T-helper 1 cell treated with Interleukin-12 subunit alpha and Interleukin-12 subunit beta and Interleukin-4 antibody, amounts not matched to agents 30 μg/mL and 1 μg/mL, for 36 hours (primary cell): Measurements from ENCODE around the gene CEMP1.
A peak's percentile ranks its signal among the peaks of the same experiment; 100 is the strongest.

Experiments
- H3K27ac Mint-ChIP-seq: one replicate; pipeline ENCODE4 v1.8.0; 2021; ENCODE audit warnings: mild to moderate bottlenecking, mixed read lengths
- H3K27me3 Mint-ChIP-seq: one replicate; pipeline ENCODE4 v1.8.0; 2021; ENCODE audit warnings: low read depth, mixed read lengths
- H3K36me3 Mint-ChIP-seq: one replicate; pipeline ENCODE4 v1.8.0; 2021; ENCODE audit warnings: low read depth, mixed read lengths
- H3K4me1 Mint-ChIP-seq: one replicate; pipeline ENCODE4 v1.8.0; 2021; ENCODE audit warnings: low read depth, mixed read lengths
- H3K4me3 Mint-ChIP-seq: one replicate; pipeline ENCODE4 v1.8.0; 2021; ENCODE audit warnings: mild to moderate bottlenecking, moderate library complexity, mixed read lengths
- H3K9me3 Mint-ChIP-seq: one replicate; pipeline ENCODE4 v1.8.0; 2021; ENCODE audit warnings: mixed read lengths

The CEMP1 gene

DNA sequence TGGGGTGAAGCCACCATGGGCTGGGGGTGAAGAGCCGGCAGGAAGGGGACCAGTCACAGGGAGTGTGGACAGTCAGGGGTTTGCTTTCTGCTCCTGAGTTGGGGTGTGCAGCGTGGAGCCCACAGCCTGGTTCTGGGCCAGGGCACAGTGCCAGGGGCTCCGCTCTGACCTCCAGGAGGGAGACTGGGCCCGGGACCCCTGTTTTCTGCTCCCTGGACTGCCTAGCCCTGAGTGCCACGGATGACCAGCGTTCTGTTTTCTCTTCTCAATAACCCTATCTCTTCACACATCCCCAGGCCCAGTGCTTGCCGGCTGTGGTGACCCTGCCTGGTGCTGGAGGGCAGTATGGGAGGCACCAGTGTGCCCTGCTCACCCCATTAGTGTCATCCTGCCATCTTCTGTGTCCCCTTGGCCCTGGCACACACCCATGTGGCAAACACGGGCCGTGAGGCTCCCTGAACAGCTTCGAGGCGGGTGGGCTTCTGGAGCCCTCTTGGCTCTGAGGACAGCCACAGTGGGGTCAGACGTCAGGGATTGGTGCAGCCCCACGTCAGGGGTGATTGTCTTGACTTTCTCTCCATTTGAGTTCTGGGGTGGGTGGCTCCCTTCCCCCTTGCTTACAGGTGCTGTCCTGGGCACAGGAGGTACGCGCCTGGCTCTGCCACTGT is 1.1 kb downstream of the CEMP1 start:
- peaks cover 7% of the 10 kb centered on the region for H3K36me3 Mint-ChIP-seq
- peaks cover 16% of the 10 kb centered on the region for H3K4me1 Mint-ChIP-seq
- peak overlapping the region; percentile 49 for H3K27ac Mint-ChIP-seq
- peak overlapping the region; percentile 51 for H3K4me3 Mint-ChIP-seq
- no peaks in the 10 kb centered on the region for H3K9me3 Mint-ChIP-seq
- H3K27me3 Mint-ChIP-seq, result no peaks in the 10 kb centered on the region

DNA sequence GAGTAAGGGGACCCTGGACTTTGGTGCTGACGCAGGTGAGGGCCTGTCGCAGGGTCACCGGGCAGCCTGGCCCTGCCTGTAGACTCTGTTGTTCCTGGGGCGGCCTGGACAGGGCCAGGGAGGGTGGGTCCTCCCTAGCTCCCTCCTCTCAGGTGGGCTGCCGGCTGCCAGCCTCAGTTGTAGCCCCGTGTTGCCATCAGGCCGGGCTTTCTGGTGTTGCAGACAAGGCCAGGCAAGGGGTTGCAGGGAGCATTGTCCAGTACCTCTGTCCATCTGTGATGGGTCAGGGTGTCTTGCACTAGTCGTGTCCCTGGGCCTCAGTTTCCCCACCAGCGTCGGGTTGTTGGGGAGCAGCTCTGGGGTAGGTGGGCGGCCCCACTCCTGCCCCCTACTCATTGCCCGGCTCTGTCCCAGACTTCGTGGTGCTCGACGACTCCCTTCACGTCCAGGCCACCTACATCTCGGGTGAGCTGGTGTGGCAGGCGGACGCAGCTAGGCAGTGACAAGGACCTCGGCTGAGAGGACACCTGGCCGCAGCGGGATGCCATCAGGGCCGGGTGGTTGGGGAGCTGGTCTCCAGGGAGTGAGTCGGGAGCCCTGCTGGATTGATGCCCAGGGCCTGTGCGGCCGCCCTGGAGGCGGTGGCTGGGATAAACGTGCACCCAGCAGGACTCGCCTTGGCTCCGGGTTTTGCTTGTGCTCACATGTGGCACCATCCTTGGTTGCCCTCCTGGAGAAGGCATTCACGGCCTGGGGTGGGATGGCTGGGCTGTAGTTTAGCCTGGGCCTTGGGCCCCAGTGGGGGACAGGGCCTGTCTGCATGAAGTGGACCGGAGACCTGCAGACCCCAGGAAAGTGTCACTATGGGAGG is 1.9 kb downstream of the CEMP1 start:
- Mint-ChIP-seq H3K9me3 (no peaks in the 10 kb centered on the region), H3K4me3 (no peak overlapping the region), H3K36me3 (peaks cover 14% of the 10 kb centered on the region), H3K4me1 (peaks cover 17% of the 10 kb centered on the region), H3K27ac (no peak overlapping the region), H3K27me3 (no peaks in the 10 kb centered on the region)

DNA sequence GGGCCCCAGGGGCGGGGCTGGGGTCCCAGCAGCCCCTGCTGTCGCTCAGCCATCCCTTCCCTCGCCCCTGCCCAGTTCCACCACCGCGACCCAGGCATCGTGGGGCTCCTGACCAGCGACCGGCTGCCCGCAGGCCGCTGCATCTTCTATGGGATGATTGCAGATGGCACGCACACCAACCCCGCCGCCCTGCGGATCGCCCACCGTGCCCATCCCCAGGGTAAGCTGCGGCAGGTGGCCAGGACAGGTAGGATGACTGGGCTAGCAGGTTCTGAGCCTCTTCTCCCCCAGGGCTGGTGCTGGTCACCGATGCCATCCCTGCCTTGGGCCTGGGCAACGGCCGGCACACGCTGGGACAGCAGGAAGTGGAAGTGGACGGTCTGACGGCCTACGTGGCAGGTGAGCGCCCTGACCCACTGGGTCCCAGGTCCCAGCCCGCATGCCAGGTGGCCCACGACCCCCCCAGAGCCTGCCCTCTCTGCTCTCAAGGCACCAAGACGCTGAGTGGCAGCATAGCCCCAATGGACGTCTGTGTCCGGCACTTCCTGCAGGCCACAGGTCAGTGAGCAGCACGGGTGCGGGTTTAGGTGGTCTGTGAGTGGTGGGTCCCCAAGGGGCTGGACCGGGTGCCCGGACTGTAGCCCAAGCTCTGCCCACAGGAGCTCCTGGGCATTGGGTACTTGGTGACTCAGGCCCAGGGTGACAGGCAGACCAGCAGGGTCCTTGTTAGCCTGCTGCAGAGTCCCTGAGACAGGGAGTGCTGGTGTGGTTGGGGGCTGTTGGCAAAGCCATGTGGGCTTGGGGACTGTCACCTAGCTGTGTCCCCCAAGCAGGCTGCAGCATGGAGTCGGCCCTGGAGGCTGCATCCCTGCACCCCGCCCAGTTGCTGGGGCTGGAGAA is 2.8 kb downstream of the CEMP1 start:
- Mint-ChIP-seq H3K36me3 (peaks cover 20% of the 10 kb centered on the region), H3K27me3 (no peaks in the 10 kb centered on the region), H3K4me1 (peaks cover 17% of the 10 kb centered on the region), H3K27ac (no peak overlapping the region), H3K4me3 (no peak overlapping the region), H3K9me3 (no peaks in the 10 kb centered on the region)

DNA sequence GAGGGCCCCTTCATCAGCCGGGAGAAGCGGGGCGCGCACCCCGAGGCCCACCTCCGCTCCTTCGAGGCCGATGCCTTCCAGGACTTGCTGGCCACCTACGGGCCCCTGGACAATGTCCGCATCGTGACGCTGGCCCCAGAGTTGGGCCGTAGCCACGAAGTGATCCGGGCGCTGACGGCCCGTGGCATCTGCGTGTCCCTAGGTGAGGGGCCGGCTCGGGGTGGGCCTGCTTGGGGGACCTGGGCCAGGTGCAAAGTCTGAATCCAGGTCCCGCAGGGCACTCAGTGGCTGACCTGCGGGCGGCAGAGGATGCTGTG is 3.5 kb downstream of the CEMP1 start:
- Mint-ChIP-seq H3K9me3 (no peaks in the 10 kb centered on the region), H3K4me3 (no peak overlapping the region), H3K27ac (no peak overlapping the region), H3K27me3 (no peaks in the 10 kb centered on the region), H3K4me1 (peaks cover 15% of the 10 kb centered on the region), H3K36me3 (peaks cover 21% of the 10 kb centered on the region)

DNA sequence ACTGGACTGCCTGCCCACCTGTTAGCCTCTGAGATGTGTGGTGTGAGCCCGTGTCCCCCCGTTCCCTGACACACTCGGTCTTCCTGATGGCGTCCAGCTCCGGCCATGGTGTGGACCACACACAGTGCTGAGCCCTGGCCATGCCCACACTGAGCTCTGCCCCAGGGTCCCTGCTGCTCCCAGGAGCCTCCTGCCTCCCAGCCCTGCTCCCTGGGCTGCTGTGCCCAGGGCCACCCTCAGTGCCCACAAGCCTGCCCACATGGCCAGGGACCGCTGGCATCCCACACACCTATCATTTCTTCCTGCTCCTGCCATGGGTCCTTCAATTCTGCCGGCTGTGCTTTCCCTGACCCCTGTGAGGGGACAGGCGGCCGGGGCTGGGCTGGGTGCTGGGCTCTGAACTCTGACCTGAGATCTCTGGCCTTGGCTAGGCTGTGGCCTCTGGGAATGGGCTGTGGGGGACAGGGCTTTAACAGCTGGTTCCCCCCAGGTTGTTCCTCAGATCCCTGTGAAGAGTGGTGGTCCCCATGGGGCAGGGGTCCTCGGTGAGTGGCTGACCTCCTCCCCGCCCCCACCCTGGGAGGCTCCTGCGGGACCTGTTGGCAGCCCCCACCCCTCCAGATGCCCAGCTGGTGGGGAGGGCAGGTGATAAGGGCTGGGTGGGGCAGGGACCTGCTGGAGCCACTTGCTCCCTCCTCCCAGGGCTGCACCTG is 4.0 kb downstream of the CEMP1 start:
- no peaks in the 10 kb centered on the region for H3K27me3 Mint-ChIP-seq
- no peak overlapping the region for H3K4me3 Mint-ChIP-seq
- peaks cover 11% of the 10 kb centered on the region for H3K4me1 Mint-ChIP-seq
- H3K27ac Mint-ChIP-seq, result no peak overlapping the region
- no peaks in the 10 kb centered on the region for H3K9me3 Mint-ChIP-seq
- H3K36me3 Mint-ChIP-seq, result peaks cover 21% of the 10 kb centered on the region

DNA sequence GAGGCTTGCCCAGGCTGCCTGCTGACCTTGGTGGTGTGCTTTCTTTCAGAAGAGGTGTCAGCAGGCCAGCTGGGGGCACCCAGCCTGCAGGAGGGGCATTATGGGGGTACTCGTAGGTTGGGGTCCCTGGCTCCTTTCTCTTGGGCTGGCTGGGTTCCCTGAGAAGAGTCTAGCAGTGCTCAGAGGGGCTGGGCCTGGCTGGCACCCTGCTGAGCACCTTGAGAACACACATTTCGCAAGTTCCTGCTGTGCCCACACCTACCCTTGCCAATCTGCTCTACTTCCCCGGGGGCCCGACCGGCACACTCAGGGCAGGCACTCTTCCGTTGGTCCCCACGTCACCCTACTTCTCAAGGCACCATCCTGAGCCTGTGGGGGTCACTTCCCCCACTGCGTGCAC is 5.1 kb downstream of the CEMP1 start:
- peaks cover 21% of the 10 kb centered on the region for H3K36me3 Mint-ChIP-seq
- H3K9me3 Mint-ChIP-seq, result no peaks in the 10 kb centered on the region
- peaks cover 9% of the 10 kb centered on the region for H3K4me1 Mint-ChIP-seq
- H3K27me3 Mint-ChIP-seq, result no peaks in the 10 kb centered on the region
- H3K27ac Mint-ChIP-seq, result no peak overlapping the region
- H3K4me3 Mint-ChIP-seq, result no peak overlapping the region

DNA sequence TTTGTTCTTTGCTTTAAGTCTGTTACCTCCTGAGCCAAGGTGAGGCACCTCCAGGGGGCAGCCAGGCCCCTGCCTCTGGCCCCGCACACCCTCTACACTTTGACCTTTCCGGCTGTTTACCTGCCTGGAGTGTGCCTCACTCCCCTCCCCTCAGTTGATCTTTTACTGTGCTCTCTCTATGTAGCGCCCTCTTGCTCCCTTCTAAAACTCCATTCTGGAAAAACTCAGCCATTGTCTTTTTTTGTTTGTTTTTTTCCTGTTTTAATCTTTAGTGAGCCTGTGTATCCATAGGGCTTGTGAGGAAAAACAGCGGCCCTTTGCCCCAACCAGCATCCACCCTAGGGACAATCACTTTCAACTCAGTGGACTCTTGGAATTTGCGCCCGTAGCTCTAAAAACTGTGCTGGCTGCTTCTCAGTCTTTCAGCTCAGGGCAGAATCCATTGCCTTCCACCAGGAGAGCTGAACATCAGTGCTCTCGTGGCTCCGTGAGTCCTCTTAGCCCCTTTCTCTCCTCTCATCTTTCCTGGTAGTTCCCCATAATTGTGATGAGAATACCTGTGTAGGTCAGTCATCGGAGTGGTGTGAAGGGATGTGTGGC is 6.8 kb downstream of the CEMP1 start:
- Mint-ChIP-seq H3K36me3 (peaks cover 20% of the 10 kb centered on the region), H3K9me3 (no peaks in the 10 kb centered on the region), H3K27me3 (no peaks in the 10 kb centered on the region), H3K4me3 (no peak overlapping the region), H3K4me1 (peaks cover 16% of the 10 kb centered on the region), H3K27ac (peak overlapping the region; percentile 59)

DNA sequence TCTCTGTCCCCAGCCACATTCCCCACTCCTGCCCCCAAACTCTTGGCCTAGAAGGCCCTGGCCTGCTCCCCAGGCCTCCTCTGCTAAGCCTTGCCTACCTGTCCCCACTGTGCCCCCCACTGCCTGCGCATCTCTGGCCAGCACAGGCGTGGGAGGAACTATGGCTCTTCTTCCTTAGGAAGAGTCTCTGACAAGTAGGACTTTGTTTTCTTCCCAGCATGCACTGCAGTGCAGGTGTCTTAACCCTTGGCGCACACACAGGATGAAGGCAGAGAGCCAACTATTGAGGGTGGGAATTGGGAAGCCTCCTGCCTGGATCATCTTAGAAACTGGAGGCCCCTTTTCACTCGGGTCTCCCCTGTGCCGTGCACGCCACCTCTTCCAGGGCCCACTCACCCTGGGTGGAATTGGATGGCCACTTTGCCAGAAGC is 7.4 kb downstream of the CEMP1 start:
- H3K27me3 Mint-ChIP-seq, result no peaks in the 10 kb centered on the region
- no peak overlapping the region for H3K27ac Mint-ChIP-seq
- H3K36me3 Mint-ChIP-seq, result peaks cover 20% of the 10 kb centered on the region
- no peak overlapping the region for H3K4me3 Mint-ChIP-seq
- H3K9me3 Mint-ChIP-seq, result no peaks in the 10 kb centered on the region
- peaks cover 19% of the 10 kb centered on the region for H3K4me1 Mint-ChIP-seq

DNA sequence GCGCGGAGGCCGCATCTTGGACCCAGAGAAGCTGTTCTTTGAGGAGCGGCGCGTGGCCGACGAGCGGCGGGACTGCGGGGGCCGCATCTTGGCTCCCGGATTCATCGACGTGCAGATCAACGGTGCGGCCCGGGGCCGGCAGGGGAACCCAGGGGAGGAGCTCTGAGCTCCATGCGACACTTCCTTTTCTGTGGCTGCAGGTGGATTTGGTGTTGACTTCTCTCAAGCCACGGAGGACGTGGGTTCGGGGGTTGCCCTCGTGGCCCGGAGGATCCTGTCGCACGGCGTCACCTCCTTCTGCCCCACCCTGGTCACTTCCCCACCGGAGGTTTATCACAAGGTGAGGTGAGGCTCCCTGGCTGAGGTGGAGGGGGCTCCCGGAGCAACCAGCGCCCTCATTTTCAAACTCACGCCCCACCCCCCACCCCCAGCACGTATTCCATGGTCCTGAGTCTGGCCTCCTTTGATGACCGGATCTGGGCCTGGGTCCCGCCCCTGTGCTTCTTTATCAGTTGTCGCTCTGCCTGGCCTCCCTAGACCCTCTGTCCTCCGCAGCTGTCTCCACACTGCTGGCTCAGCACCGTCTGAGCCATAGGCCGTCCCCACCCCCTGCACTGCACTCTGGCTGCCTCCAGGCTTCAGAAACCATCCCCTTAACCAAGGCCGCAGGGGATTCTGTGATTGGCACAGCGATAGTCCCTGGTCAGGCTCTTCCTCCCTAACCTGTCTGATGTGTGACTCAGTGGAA is 10.2 kb downstream of the CEMP1 start:
- Mint-ChIP-seq H3K4me1 (peaks cover 34% of the 10 kb centered on the region), H3K27ac (peak overlapping the region; percentile 92)

DNA sequence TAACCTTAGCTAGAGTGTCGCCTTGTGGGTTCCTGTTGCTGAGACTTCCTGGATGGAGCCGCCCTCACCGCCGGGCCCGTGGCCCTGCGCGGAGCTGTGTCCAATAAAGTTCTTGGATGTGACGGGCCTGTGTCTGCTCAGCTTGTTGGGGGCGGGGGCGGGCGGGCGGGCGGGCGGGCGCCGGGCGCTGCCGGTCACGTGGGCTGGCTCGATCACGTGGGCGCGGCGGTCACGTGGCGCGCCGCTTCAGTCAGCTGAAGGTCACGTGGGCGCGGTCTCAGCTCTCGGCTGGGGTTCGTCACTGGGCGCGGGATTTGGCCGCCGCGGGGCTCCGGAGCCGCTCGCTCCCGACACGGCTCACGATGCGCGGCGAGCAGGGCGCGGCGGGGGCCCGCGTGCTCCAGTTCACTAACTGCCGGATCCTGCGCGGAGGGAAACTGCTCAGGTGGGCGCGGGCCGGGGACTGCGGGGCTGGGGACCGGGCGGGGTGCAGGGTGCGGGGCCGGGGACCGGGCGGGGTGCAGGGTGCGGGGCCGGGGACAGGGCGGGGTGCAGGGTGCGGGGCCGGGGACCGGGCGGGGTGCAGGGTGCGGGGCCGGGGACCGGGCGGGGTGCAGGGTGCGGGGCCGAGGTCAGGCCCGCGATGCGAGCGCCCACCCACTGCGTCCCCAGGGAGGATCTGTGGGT is 11.0 kb downstream of the CEMP1 start, which contains the start of gene AMDHD2:
Gene AMDHD2, plus strand, starts transcription at position 275 of the 687 bp plus-strand sequence. Its CDS starts 88 bp downstream, at position 363.
- Mint-ChIP-seq H3K27ac (peak within 1 kb of the TSS; percentile 92), H3K36me3 (peaks cover 23% of the 10 kb centered on the region)

More for the DNA sequence above, 10.2 kb downstream of the CEMP1 start:
- Mint-ChIP-seq H3K36me3 (peaks cover 18% of the 10 kb centered on the region), H3K27me3 (no peaks in the 10 kb centered on the region), H3K9me3 (no peaks in the 10 kb centered on the region), H3K4me3 (peak overlapping the region; percentile 85)

DNA sequence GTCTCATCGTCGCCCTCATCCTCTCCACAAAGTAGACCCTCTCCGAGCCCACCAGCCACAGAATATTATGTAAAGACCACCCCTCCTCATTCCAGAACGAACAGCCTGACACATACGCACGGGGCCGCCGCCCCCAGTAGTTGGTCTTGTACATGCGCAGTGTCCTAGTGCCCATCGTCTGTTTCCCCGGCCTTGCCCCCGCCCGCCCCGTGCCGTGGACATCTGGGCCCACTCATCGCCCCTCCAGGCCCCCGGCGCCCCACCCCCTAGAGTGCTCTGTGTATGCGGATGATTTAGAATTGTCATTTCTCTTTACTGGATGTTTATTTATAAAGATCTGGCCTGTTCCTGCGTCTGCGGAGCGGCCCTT is 11.5 kb downstream of the CEMP1 start:
- no peaks in the 10 kb centered on the region for H3K27me3 Mint-ChIP-seq
- peak overlapping the region; percentile 77 for H3K4me3 Mint-ChIP-seq
- no peaks in the 10 kb centered on the region for H3K9me3 Mint-ChIP-seq
- H3K27ac Mint-ChIP-seq, result peak overlapping the region; percentile 92
- peaks cover 21% of the 10 kb centered on the region for H3K36me3 Mint-ChIP-seq
- H3K4me1 Mint-ChIP-seq, result peaks cover 45% of the 10 kb centered on the region

More for the DNA sequence above, 11.0 kb downstream of the CEMP1 start, which contains the start of gene AMDHD2:
- no peaks in the 10 kb centered on the region for H3K27me3 Mint-ChIP-seq
- H3K4me1 Mint-ChIP-seq, result peaks cover 41% of the 10 kb centered on the region
- H3K4me3 Mint-ChIP-seq, result peak within 1 kb of the TSS; percentile 85
- no peaks in the 10 kb centered on the region for H3K9me3 Mint-ChIP-seq

DNA sequence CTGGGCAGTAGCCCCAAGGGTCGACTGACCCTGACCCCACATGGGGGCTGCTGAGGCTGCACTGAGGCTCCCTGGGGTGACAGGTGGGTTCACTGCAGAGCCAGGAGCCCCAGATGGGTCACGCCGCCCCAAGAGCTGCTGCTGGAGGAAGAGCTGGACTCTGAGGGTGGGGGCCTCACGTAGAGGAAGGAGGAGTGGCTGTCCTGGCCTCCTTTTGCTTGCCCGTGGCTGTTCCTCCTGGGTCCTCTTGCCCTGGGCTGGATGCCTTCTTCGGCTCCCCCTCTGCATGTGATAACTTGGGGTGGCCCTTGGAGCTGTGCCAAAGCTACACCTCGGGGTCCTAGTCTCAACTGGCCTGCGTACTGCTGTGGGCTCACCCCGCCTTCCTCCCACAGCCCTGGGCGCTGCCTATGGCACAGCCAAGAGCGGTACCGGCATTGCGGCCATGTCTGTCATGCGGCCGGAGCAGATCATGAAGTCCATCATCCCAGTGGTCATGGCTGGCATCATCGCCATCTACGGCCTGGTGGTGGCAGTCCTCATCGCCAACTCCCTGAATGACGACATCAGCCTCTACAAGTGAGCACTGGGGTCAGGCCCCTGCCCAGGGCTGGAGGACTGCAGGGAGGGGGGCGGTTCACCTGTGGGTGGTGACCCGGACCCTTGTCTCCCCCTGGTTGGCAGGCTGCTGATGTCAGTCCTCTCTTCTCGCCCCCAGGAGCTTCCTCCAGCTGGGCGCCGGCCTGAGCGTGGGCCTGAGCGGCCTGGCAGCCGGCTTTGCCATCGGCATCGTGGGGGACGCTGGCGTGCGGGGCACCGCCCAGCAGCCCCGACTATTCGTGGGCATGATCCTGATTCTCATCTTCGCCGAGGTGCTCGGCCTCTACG is 12.1 kb downstream of the CEMP1 start:
- Mint-ChIP-seq H3K4me1 (peaks cover 43% of the 10 kb centered on the region), H3K9me3 (no peaks in the 10 kb centered on the region), H3K27ac (peak overlapping the region; percentile 92), H3K36me3 (peaks cover 14% of the 10 kb centered on the region), H3K27me3 (no peaks in the 10 kb centered on the region), H3K4me3 (peak overlapping the region; percentile 77)
